Measurements from ENCODE around the gene ASTN2.
"Not testable (repeated sequence)": the region's sequence is repeated elsewhere in the genome, so short reads cannot be mapped to it uniquely, and the experiment has no call there.

The ASTN2 gene

DNA sequence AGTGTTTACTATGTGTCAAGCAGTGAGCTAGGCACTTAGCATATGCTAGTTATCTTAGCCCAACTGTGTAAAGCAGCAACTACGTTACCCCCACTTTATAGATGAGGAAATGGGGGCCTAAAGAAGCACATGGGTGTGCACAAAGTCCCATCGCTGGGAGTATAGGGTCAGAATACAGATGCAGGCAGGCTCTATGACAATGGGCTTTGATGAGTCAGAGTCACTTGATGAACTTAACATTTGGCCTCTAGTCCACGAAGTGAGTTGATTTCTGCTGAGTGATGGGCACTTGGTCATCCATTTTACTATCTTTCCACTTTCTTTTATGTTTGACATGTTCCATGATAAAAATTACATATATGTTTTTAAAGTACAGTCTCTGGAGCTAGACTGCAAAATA lies 523.4 kb downstream of the ASTN2 start:
- DNase-seq (ENCODE audit: low read depth in 3 of 3, low spot score in 1 of 3): no peak

DNA sequence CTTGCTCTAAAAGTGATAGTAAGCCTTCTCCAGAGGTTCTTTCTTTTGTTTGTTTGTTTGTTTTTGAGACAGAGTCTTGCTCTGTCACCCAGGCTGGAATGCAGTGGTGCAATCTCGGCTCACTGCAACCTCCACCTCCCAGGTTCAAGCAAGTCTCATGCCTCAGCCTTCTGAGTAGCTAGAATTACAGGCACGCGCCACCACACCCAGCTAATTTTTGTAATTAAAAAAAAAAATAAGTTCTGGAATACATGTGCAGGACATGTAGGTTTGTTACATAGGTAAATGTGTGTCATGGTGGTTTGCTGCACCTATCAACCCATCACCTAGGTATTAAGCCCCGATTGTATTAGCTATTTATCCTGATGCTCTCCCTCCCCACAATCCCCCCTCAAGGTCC lies 526.4 kb downstream of the ASTN2 start:
- not testable (repeated sequence) for DNase-seq (ENCODE audit: low read depth in 3 of 3, low spot score in 1 of 3)

GRCh38 chr9:116888066-116888465 lies 526.8 kb downstream of the ASTN2 start:
- DNase-seq (ENCODE audit: low read depth in 3 of 3, low spot score in 1 of 3): no peak

GRCh38 chr9:116883676-116884075 lies 531.2 kb downstream of the ASTN2 start:
- DNase-seq (ENCODE audit: low read depth in 3 of 3, low spot score in 1 of 3): no peak

DNA sequence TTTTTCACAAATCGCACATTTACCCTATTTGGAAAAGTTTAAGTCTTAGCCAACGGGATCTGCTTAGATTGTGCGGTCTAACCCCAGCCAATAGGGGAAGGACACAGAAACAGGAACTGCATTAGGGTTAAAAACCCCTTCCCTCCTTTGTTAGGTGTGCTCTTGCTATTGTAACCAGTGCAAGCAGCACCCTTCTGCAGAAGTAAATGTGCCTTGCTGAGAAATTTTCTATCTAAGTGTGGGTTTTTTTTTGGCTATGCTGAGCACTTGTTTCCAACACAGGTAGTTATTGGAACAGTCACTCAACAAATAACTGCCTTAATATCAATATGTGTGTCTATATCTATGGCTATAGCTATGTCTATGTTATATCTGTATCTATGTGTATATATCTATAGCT lies 537.8 kb downstream of the ASTN2 start:
- no peak for DNase-seq (ENCODE audit: low read depth in 3 of 3, low spot score in 1 of 3)

- no peak for DNase-seq (ENCODE audit: low read depth in 3 of 3, low spot score in 1 of 3)
These were observed 539.3 kb downstream of the ASTN2 start for GRCh38 chr9:116875576-116875975.

- DNase-seq (ENCODE audit: low read depth in 3 of 3, low spot score in 1 of 3): no peak
These were observed 540.6 kb downstream of the ASTN2 start for GRCh38 chr9:116873937-116874914.

- DNase-seq (ENCODE audit: low read depth in 3 of 3, low spot score in 1 of 3): no peak
These were observed 541.4 kb downstream of the ASTN2 start for GRCh38 chr9:116873491-116873890.

- DNase-seq (ENCODE audit: low read depth in 3 of 3, low spot score in 1 of 3): no peak
These were observed 544.3 kb downstream of the ASTN2 start for GRCh38 chr9:116870566-116870965.

DNA sequence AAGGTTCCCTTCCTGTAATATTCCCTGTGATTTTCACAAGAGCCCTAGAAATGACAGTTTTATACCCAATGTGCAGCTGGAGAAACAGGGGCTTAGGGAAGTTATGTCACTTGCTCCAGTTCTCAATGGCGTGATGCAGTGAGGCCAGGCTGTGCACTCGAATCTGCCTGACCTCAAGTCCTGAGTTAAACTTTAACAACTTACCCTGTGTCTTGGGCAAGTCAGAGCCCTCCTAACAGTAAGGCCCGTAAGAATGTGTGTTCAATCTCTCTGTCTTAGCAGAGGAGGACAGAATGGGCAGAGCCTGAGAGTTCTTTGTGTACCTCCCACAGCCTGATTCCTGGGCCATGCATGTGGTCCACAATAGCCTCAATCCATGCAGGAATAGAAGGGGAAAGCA lies 546.7 kb downstream of the ASTN2 start:
- no peak for DNase-seq (ENCODE audit: low read depth in 3 of 3, low spot score in 1 of 3)

- DNase-seq (ENCODE audit: low read depth in 3 of 3, low spot score in 1 of 3): no peak
These were observed 553.5 kb downstream of the ASTN2 start for GRCh38 chr9:116861321-116861720.

DNA sequence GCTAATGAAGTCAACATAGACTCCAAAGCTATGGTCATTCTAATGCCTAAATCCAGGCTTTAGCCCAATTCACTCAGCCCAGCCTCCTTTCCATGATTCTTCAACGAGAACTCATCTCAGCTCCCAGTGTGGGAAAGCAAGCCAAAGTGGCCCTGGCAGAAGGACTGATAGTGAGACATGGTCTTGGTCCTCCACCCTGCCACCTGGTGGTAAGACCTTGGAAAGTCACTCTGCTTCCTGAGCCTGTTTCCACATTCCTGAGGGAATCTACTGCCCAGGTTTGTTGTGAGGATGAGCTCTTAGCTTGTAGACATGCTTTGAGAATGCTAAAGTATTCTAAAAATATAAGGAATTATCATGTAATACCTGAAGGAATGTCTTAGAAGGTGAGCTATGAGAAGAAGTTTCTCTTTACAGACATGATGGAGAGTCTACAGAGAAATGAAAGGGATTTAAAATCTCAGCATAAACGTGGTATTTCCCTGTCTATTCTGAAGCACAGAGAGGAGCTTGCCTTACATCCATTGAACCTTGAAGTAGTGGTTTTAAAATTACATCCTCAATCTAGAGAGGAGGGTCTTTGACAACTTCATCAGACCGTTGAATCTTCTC lies 554.2 kb downstream of the ASTN2 start:
- DNase-seq (ENCODE audit: low read depth in 3 of 3, low spot score in 1 of 3): no peak

DNA sequence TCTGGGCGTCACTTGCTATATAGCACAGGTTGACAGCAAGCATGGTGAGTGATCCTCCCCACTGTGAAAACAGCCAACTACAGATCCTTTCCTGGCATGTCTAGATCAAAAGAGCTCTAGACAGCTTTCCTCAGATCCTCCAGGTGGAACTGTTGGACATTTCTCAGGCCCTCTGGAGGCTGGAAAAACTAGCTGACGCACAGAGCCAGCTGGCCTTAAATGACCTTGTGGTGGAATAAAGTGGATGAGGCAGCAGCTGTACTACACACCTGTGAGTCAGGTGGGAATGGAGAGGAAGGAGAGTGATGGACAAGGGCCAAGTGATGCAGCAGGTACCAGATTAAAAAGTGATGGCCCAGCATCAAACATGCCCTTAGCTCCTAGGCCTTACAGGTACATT lies 555.1 kb downstream of the ASTN2 start:
- DNase-seq (ENCODE audit: low read depth in 3 of 3, low spot score in 1 of 3): no peak

- no peak for DNase-seq (ENCODE audit: low read depth in 3 of 3, low spot score in 1 of 3)
These were observed 557.5 kb downstream of the ASTN2 start for GRCh38 chr9:116857321-116857720.

DNA sequence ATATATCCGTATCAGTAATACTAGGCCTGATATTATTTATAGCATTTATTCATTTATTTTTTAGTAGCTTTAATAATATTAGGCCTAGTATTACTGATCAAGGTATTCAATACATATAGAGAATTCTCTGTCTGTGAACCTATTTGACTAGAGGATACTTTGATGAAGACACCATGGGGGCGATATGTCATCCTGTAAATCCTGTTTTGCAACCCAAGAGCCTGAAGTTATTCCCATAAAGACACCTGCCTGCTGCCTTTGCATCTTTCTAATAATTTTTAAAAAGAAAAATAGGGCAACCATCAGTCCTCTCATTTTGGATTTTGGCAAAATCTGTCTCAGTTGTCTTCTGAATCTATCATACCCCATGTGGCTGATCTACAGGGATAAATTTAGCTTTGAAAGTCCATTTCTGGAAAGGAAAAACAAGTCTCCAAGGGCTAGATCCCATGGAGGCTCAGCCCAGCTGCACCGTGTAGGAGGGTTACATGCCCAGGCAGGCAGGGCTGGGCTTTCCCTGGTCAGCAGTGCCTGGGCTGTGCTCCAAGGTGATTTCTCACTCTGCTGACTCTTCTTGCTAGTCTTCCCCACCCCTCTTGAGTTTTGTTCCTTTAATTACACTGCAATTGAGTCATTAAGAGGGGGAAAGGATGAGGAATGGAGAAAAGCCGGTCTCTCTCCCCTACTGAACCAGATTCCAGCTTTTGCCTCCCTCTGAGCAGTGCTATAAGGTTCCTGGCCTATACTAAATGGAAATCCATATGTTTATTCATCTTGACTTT lies 558.8 kb downstream of the ASTN2 start:
- DNase-seq (ENCODE audit: low read depth in 3 of 3, low spot score in 1 of 3): no peak

DNA sequence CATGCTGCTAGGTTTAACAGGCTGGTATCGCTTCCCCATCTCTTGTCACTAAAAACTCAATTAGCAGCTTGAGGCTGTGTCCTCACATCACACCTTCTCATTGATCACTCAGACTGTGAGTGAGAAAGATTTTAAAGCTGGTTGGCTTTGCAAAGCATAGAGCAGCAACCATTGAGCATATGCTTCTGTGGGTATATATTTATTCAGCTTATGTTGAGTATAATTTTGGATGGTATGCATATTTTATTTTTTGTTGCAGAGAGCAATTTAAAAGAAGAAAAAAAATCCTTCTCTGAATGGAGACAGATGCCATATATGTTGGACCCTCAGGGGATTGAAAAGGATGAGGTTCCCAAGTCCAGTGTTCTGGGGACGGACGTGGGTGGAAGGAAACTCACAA lies 565.1 kb downstream of the ASTN2 start:
- DNase-seq (ENCODE audit: low read depth in 3 of 3, low spot score in 1 of 3): no peak

DNA sequence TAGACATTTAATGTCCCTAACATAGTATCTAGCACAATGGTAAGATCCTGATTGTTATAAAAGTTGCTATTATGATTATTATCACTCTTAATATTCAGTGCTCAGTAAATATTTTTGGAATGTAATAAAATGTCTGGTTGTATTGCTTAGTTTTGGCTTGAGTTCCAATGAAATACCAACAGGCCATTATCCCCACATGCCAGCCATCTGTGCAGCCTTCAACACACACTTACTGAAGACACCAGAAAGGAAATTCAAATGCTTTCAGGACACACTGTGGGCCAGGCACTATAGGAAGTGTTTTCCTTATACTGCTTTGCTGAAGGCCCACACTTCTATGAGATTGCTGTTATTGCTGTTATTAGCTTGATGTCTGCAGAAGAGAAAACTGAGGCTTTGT lies 570.2 kb downstream of the ASTN2 start:
- DNase-seq (ENCODE audit: low read depth in 3 of 3, low spot score in 1 of 3): no peak

GRCh38 chr9:116843863-116844620 lies 570.8 kb downstream of the ASTN2 start:
- DNase-seq (ENCODE audit: low read depth in 3 of 3, low spot score in 1 of 3): no peak

- DNase-seq (ENCODE audit: low read depth in 3 of 3, low spot score in 1 of 3): no peak
These were observed 572.2 kb downstream of the ASTN2 start for GRCh38 chr9:116842658-116843057.

DNA sequence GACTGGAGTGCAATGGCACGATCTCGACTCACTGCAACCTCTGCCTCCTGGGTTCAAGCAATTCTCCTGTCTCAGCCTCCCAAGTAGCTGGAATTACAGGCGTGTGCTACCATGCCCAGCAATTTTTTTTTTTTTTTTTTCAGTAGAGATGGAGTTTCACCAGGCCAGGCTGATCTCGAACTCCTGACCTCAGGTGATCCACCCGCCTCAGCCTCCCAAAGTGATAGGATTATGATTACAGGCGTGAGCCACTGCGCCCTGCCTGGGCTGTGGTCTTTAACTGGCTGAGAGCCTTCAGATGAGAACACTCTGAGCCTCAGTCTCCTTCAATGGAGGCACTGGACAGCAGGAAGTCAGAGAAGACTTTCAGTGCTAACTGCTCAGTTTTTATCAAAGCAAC lies 576.4 kb downstream of the ASTN2 start:
- DNase-seq (ENCODE audit: low read depth in 3 of 3, low spot score in 1 of 3): not testable (repeated sequence)
